ENCODE results near the gene CEACAM19. TPM values are rescaled to one million over a fixed set of nuclear protein-coding genes. Genes with fewer than 3 reads are reported as not detected.
A peak's percentile ranks its signal among the peaks of the same experiment; 100 is the strongest.
"Not testable (repeated sequence)": the region's sequence is repeated elsewhere in the genome, so short reads cannot be mapped to it uniquely, and the experiment has no call there.

The CEACAM19 gene
- total RNA-seq, 1 donor from 2014 or later = 2.6 TPM

GRCh38 chr19:44706506-44707236, 35.4 kb downstream of the CEACAM19 start:
- Histone ChIP-seq H3K9me3 (ENCODE audit: control insufficient read depth in 3 of 3, low read length in 3 of 3) (no peaks in the 10 kb centered on the region), H3K27me3 (ENCODE audit: control insufficient read depth in 3 of 3, insufficient read depth in 3 of 3, low read length in 3 of 3) (peaks cover 0 to 4% (median 0%) of the 10 kb centered on the region in 3 donors), H3K9ac (ENCODE audit: low read depth in 1 of 3, low read length in 3 of 3) (no peak overlapping the region), H3K4me3 (ENCODE audit: low read length in 3 of 3) (no peak overlapping the region), H3K4me1 (ENCODE audit: control insufficient read depth in 3 of 3, insufficient read depth in 3 of 3, low read length in 3 of 3) (peaks cover 0 to 11% (median 6%) of the 10 kb centered on the region in 3 donors), H3K36me3 (ENCODE audit: control insufficient read depth in 3 of 3, insufficient read depth in 3 of 3, low read length in 3 of 3) (no peaks in the 10 kb centered on the region), H3K27ac (ENCODE audit: low read depth, low read length) (no peak overlapping the region)

GRCh38 chr19:44707794-44708193, 36.5 kb downstream of the CEACAM19 start:
- Histone ChIP-seq H3K4me3 (ENCODE audit: low read length in 3 of 3) (no peak overlapping the region), H3K4me1 (ENCODE audit: control insufficient read depth in 3 of 3, insufficient read depth in 3 of 3, low read length in 3 of 3) (peaks cover 0 to 11% (median 6%) of the 10 kb centered on the region in 3 donors), H3K9ac (ENCODE audit: low read depth in 1 of 3, low read length in 3 of 3) (no peak overlapping the region), H3K27me3 (ENCODE audit: control insufficient read depth in 3 of 3, insufficient read depth in 3 of 3, low read length in 3 of 3) (peaks cover 0 to under 1% (median 0%) of the 10 kb centered on the region in 3 donors), H3K36me3 (ENCODE audit: control insufficient read depth in 3 of 3, insufficient read depth in 3 of 3, low read length in 3 of 3) (no peaks in the 10 kb centered on the region), H3K9me3 (ENCODE audit: control insufficient read depth in 3 of 3, low read length in 3 of 3) (no peaks in the 10 kb centered on the region), H3K27ac (ENCODE audit: low read depth, low read length) (no peak overlapping the region)

- H3K9ac ChIP-seq (ENCODE audit: low read depth in 1 of 3, low read length in 3 of 3) = no peak overlapping the region
- no peak overlapping the region for H3K4me3 ChIP-seq (ENCODE audit: low read length in 3 of 3)
- H3K4me1 ChIP-seq (ENCODE audit: control insufficient read depth in 3 of 3, insufficient read depth in 3 of 3, low read length in 3 of 3) = peaks cover 0 to 11% (median 6%) of the 10 kb centered on the region in 3 donors
Measured at GRCh38 chr19:44708940-44709339, 37.7 kb downstream of the CEACAM19 start.

GRCh38 chr19:44709434-44710266, 38.4 kb downstream of the CEACAM19 start:
- not testable (repeated sequence) for H3K27ac ChIP-seq (ENCODE audit: low read depth, low read length); H3K4me3 ChIP-seq (ENCODE audit: low read length in 3 of 3); H3K9ac ChIP-seq (ENCODE audit: low read depth in 1 of 3, low read length in 3 of 3); H3K9me3 ChIP-seq (ENCODE audit: control insufficient read depth in 3 of 3, low read length in 3 of 3); H3K27me3 ChIP-seq (ENCODE audit: control insufficient read depth in 3 of 3, insufficient read depth in 3 of 3, low read length in 3 of 3); H3K36me3 ChIP-seq (ENCODE audit: control insufficient read depth in 3 of 3, insufficient read depth in 3 of 3, low read length in 3 of 3)
- peaks cover 0 to 11% (median 6%) of the 10 kb centered on the region in 3 donors for H3K4me1 ChIP-seq (ENCODE audit: control insufficient read depth in 3 of 3, insufficient read depth in 3 of 3, low read length in 3 of 3)

More at GRCh38 chr19:44708940-44709339, 37.7 kb downstream of the CEACAM19 start:
- Histone ChIP-seq H3K9me3 (ENCODE audit: control insufficient read depth in 3 of 3, low read length in 3 of 3) (no peaks in the 10 kb centered on the region), H3K27ac (ENCODE audit: low read depth, low read length) (no peak overlapping the region), H3K36me3 (ENCODE audit: control insufficient read depth in 3 of 3, insufficient read depth in 3 of 3, low read length in 3 of 3) (no peaks in the 10 kb centered on the region), H3K27me3 (ENCODE audit: control insufficient read depth in 3 of 3, insufficient read depth in 3 of 3, low read length in 3 of 3) (no peaks in the 10 kb centered on the region)

- Histone ChIP-seq H3K9ac (ENCODE audit: low read depth in 1 of 3, low read length in 3 of 3) (no peak overlapping the region), H3K4me3 (ENCODE audit: low read length in 3 of 3) (no peak overlapping the region), H3K4me1 (ENCODE audit: control insufficient read depth in 3 of 3, insufficient read depth in 3 of 3, low read length in 3 of 3) (peaks cover 0 to 9% (median 6%) of the 10 kb centered on the region in 3 donors), H3K27ac (ENCODE audit: low read depth, low read length) (no peak overlapping the region), H3K9me3 (ENCODE audit: control insufficient read depth in 3 of 3, low read length in 3 of 3) (no peaks in the 10 kb centered on the region), H3K27me3 (ENCODE audit: control insufficient read depth in 3 of 3, insufficient read depth in 3 of 3, low read length in 3 of 3) (no peaks in the 10 kb centered on the region), H3K36me3 (ENCODE audit: control insufficient read depth in 3 of 3, insufficient read depth in 3 of 3, low read length in 3 of 3) (no peaks in the 10 kb centered on the region)
Measured at GRCh38 chr19:44710483-44710882, 39.2 kb downstream of the CEACAM19 start.

GRCh38 chr19:44712864-44713515, 41.7 kb downstream of the CEACAM19 start:
- Histone ChIP-seq H3K9ac (ENCODE audit: low read depth in 1 of 3, low read length in 3 of 3) (no peak overlapping the region), H3K27me3 (ENCODE audit: control insufficient read depth in 3 of 3, insufficient read depth in 3 of 3, low read length in 3 of 3) (no peaks in the 10 kb centered on the region), H3K36me3 (ENCODE audit: control insufficient read depth in 3 of 3, insufficient read depth in 3 of 3, low read length in 3 of 3) (no peaks in the 10 kb centered on the region), H3K4me3 (ENCODE audit: low read length in 3 of 3) (no peak overlapping the region), H3K27ac (ENCODE audit: low read depth, low read length) (no peak overlapping the region), H3K9me3 (ENCODE audit: control insufficient read depth in 3 of 3, low read length in 3 of 3) (no peaks in the 10 kb centered on the region), H3K4me1 (ENCODE audit: control insufficient read depth in 3 of 3, insufficient read depth in 3 of 3, low read length in 3 of 3) (no peaks in the 10 kb centered on the region)

GRCh38 chr19:44714597-44715169, 43.4 kb downstream of the CEACAM19 start:
- Histone ChIP-seq H3K4me3 (ENCODE audit: low read length in 3 of 3) (no peak overlapping the region), H3K9ac (ENCODE audit: low read depth in 1 of 3, low read length in 3 of 3) (no peak overlapping the region), H3K9me3 (ENCODE audit: control insufficient read depth in 3 of 3, low read length in 3 of 3) (no peaks in the 10 kb centered on the region), H3K36me3 (ENCODE audit: control insufficient read depth in 3 of 3, insufficient read depth in 3 of 3, low read length in 3 of 3) (no peaks in the 10 kb centered on the region), H3K27me3 (ENCODE audit: control insufficient read depth in 3 of 3, insufficient read depth in 3 of 3, low read length in 3 of 3) (no peaks in the 10 kb centered on the region), H3K4me1 (ENCODE audit: control insufficient read depth in 3 of 3, insufficient read depth in 3 of 3, low read length in 3 of 3) (peaks cover 9 to 11% (median 11%) of the 10 kb centered on the region in 3 donors), H3K27ac (ENCODE audit: low read depth, low read length) (no peak overlapping the region)

GRCh38 chr19:44717603-44718002, 46.3 kb downstream of the CEACAM19 start:
- no peak overlapping the region for H3K4me3 ChIP-seq (ENCODE audit: low read length in 3 of 3)
- no peaks in the 10 kb centered on the region for H3K27me3 ChIP-seq (ENCODE audit: control insufficient read depth in 3 of 3, insufficient read depth in 3 of 3, low read length in 3 of 3)
- no peaks in the 10 kb centered on the region for H3K36me3 ChIP-seq (ENCODE audit: control insufficient read depth in 3 of 3, insufficient read depth in 3 of 3, low read length in 3 of 3)
- H3K27ac ChIP-seq (ENCODE audit: low read depth, low read length) = no peak overlapping the region
- H3K9ac ChIP-seq (ENCODE audit: low read depth in 1 of 3, low read length in 3 of 3) = no peak overlapping the region
- H3K4me1 ChIP-seq (ENCODE audit: control insufficient read depth in 3 of 3, insufficient read depth in 3 of 3, low read length in 3 of 3) = peaks cover 9 to 14% (median 11%) of the 10 kb centered on the region in 3 donors
- no peaks in the 10 kb centered on the region for H3K9me3 ChIP-seq (ENCODE audit: control insufficient read depth in 3 of 3, low read length in 3 of 3)

- peak overlapping the region in 2 of 3 donors; percentile 43 to 49 for H3K4me3 ChIP-seq (ENCODE audit: low read length in 3 of 3)
- no peaks in the 10 kb centered on the region for H3K27me3 ChIP-seq (ENCODE audit: control insufficient read depth in 3 of 3, insufficient read depth in 3 of 3, low read length in 3 of 3)
- peak overlapping the region; percentile 66 for H3K27ac ChIP-seq (ENCODE audit: low read depth, low read length)
- H3K4me1 ChIP-seq (ENCODE audit: control insufficient read depth in 3 of 3, insufficient read depth in 3 of 3, low read length in 3 of 3) = peaks cover 13 to 16% (median 14%) of the 10 kb centered on the region in 3 donors
- H3K9ac ChIP-seq (ENCODE audit: low read depth in 1 of 3, low read length in 3 of 3) = peak overlapping the region in 2 of 3 donors; percentile 3 to 66
- H3K36me3 ChIP-seq (ENCODE audit: control insufficient read depth in 3 of 3, insufficient read depth in 3 of 3, low read length in 3 of 3) = no peaks in the 10 kb centered on the region
- no peaks in the 10 kb centered on the region for H3K9me3 ChIP-seq (ENCODE audit: control insufficient read depth in 3 of 3, low read length in 3 of 3)
Measured at GRCh38 chr19:44718441-44719261, 47.4 kb downstream of the CEACAM19 start.
